HG03342 (cell line): ENCODE data around the gene IFNL1.
"Not testable (repeated sequence)": the region's sequence is repeated elsewhere in the genome, so short reads cannot be mapped to it uniquely, and the experiment has no call there.

Source experiments
- ATAC-seq: cut with Tn5 transposase; IDR thresholded peaks from one replicate; pipeline ENCODE4 v1.9.1; 2021; ENCODE audit warnings: mild to moderate bottlenecking, moderate library complexity; ENCODE audit not compliant: unreplicated experiment

Gene IFNL1

GRCh38 chr19:39270036-39270871 lies 26.0 kb upstream of the IFNL1 start:
- no peak for ATAC-seq

GRCh38 chr19:39273859-39274258 lies 22.3 kb upstream of the IFNL1 start:
- not testable (repeated sequence) for ATAC-seq

- no peak for ATAC-seq
These were observed 20.6 kb upstream of the IFNL1 start for GRCh38 chr19:39275578-39275977.

GRCh38 chr19:39276740-39277139 lies 19.5 kb upstream of the IFNL1 start:
- no peak for ATAC-seq

GRCh38 chr19:39277598-39277997 lies 18.6 kb upstream of the IFNL1 start:
- no peak for ATAC-seq

- ATAC-seq = no peak
These were observed 14.2 kb upstream of the IFNL1 start for GRCh38 chr19:39282021-39282420.

GRCh38 chr19:39284032-39284431 lies 12.2 kb upstream of the IFNL1 start:
- no peak for ATAC-seq

- ATAC-seq = no peak
These were observed 2.8 kb upstream of the IFNL1 start for GRCh38 chr19:39293394-39293793.

GRCh38 chr19:39296906-39297305 lies 699 bp downstream of the IFNL1 start:
- no peak for ATAC-seq

GRCh38 chr19:39297931-39298634 lies 1.9 kb downstream of the IFNL1 start:
- ATAC-seq = no peak

GRCh38 chr19:39299404-39299803 lies 3.2 kb downstream of the IFNL1 start:
- ATAC-seq = no peak

- no peak for ATAC-seq
These were observed 3.6 kb downstream of the IFNL1 start for GRCh38 chr19:39299832-39300231.

GRCh38 chr19:39301021-39301420 lies 4.8 kb downstream of the IFNL1 start:
- ATAC-seq = no peak

GRCh38 chr19:39301562-39301961 lies 5.4 kb downstream of the IFNL1 start:
- ATAC-seq = no peak

GRCh38 chr19:39303373-39304184 lies 7.4 kb downstream of the IFNL1 start:
- no peak for ATAC-seq

- no peak for ATAC-seq
These were observed 7.9 kb downstream of the IFNL1 start for GRCh38 chr19:39304185-39304513.

- ATAC-seq = no peak
These were observed 8.7 kb downstream of the IFNL1 start for GRCh38 chr19:39304701-39305571.

- ATAC-seq = no peak
These were observed 9.9 kb downstream of the IFNL1 start for GRCh38 chr19:39306075-39306474.

- ATAC-seq = no peak
These were observed 11.0 kb downstream of the IFNL1 start for GRCh38 chr19:39307046-39307821.
